Colonic mucosa (tissue), 4 donors: ENCODE results near the gene CEP63. TPM values are rescaled to one million over a fixed set of nuclear protein-coding genes. Genes with fewer than 3 reads are reported as not detected.
"Not testable (repeated sequence)": the region's sequence is repeated elsewhere in the genome, so short reads cannot be mapped to it uniquely, and the experiment has no call there.

ENCODE experiments used
- DNase-seq: peaks from one replicate; pipeline ENCODE4 v3.0.0-alpha.2; 2020
- H3K27ac ChIP-seq: fragments of 200-600 bp; one replicate; pipeline ENCODE4 v1.8.0; 2021
- H3K27me3 ChIP-seq: fragments of 200-600 bp; one replicate; pipeline ENCODE4 v1.8.0; 2021
- H3K36me3 ChIP-seq: fragments of 200-600 bp; one replicate; pipeline ENCODE4 v1.8.0; 2021
- H3K4me1 ChIP-seq: fragments of 200-600 bp; one replicate; pipeline ENCODE4 v1.8.0; 2021; ENCODE audit warnings: mild to moderate bottlenecking
- H3K4me3 ChIP-seq: fragments of 200-600 bp; one replicate; pipeline ENCODE4 v1.8.0; 2021
- H3K9ac ChIP-seq, 2 donors: one replicate each; pipeline ENCODE4 v1.7.0; 2013; ENCODE audit warnings: control low read depth in 2 of 2, low read depth in 2 of 2, low read length in 2 of 2
- H3K9me3 ChIP-seq: fragments of 200-600 bp; one replicate; pipeline ENCODE4 v1.8.0; 2021
- intact Hi-C: fragments of 100-400 bp; cut with DNase I; formaldehyde crosslinking; loops from one replicate; pipeline ENCODE4 v1.14.1; 2022
- total RNA-seq, 2 donors: library from RNA; stranded (reverse); fragmentation: NEBNext Ultra II Directional in 1 of 2; extraction: Animal tissue kit (Norgen Biotek cat#: 25700) in 1 of 2; gene quantifications; one replicate each; pipeline ENCODE4 v1.2.1, GENCODE V29; 2021
- TF ChIP-seq, protein P1 (sequence below): fragments of 200-600 bp; IDR thresholded peaks from one replicate; pipeline ENCODE4 v1.8.0; 2022; ENCODE audit warnings: antibody characterized with exemption, mild to moderate bottlenecking
- donor health status: healthy.
- donor health status: DM: no; HTN: no; CAD: no.
- donor health status: DM: no; HTN: no; CAD: no.

Gene CEP63
- total RNA-seq, 2 donors from 2014 or later: 16.9 to 19.6 TPM

DNA sequence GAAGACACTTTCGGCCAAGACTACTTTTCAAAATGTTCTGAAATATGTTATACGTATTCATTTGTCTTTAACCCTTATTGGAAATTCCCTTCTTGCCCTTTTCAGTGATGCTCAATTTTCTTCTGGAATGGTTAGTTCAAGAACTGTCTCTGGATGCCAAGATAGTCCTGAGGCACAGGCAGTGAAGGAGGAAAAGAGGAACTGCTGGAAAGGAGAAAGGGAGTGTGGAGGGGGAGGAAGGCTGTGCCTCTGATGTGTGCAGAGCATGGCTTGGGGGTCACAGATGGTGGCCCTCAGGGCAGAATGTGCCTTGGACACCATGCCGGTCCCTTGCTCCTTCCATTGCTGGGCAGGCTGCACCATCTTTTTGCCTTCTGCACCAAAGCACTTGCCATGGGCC is 73.7 kb downstream of the CEP63 start:
- TF ChIP-seq, protein P1, sequence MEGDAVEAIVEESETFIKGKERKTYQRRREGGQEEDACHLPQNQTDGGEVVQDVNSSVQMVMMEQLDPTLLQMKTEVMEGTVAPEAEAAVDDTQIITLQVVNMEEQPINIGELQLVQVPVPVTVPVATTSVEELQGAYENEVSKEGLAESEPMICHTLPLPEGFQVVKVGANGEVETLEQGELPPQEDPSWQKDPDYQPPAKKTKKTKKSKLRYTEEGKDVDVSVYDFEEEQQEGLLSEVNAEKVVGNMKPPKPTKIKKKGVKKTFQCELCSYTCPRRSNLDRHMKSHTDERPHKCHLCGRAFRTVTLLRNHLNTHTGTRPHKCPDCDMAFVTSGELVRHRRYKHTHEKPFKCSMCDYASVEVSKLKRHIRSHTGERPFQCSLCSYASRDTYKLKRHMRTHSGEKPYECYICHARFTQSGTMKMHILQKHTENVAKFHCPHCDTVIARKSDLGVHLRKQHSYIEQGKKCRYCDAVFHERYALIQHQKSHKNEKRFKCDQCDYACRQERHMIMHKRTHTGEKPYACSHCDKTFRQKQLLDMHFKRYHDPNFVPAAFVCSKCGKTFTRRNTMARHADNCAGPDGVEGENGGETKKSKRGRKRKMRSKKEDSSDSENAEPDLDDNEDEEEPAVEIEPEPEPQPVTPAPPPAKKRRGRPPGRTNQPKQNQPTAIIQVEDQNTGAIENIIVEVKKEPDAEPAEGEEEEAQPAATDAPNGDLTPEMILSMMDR: no peak
- H3K9me3 ChIP-seq: no peaks in the 10 kb centered on the region
- no peaks in the 10 kb centered on the region for H3K4me1 ChIP-seq
- intact Hi-C loops: no loop called here
- no peak for DNase-seq
- no peak overlapping the region for H3K27ac ChIP-seq
- H3K4me3 ChIP-seq: no peak overlapping the region
- no peaks in the 10 kb centered on the region for H3K36me3 ChIP-seq
- no peak overlapping the region for H3K9ac ChIP-seq
- H3K27me3 ChIP-seq: no peaks in the 10 kb centered on the region

DNA sequence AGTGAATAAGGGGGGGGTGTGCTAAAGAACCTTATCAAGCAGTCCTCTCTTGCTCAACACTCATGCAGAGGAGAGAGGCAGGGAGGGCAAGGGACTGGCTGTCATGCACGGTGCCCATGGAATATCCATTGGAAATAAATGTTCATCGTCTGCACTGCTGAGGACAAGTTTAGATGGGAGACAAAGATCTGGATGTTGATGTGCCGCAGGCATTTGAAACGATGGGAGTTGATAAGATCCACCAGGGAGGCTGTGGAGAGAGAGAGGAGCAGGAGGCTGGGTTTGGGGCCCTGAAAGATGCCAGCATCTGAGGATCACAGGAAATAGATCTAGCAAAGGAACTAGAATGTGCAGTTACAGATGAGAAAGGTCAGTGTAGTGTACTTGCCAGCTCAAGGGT is 76.2 kb downstream of the CEP63 start:
- intact Hi-C loops: no loop called here
- H3K27ac ChIP-seq: no peak overlapping the region
- H3K9ac ChIP-seq: no peak overlapping the region
- no peaks in the 10 kb centered on the region for H3K4me1 ChIP-seq
- no peak for DNase-seq
- H3K36me3 ChIP-seq: no peaks in the 10 kb centered on the region
- no peaks in the 10 kb centered on the region for H3K27me3 ChIP-seq
- TF ChIP-seq, protein P1: no peak
- H3K9me3 ChIP-seq: no peaks in the 10 kb centered on the region
- H3K4me3 ChIP-seq: no peak overlapping the region

DNA sequence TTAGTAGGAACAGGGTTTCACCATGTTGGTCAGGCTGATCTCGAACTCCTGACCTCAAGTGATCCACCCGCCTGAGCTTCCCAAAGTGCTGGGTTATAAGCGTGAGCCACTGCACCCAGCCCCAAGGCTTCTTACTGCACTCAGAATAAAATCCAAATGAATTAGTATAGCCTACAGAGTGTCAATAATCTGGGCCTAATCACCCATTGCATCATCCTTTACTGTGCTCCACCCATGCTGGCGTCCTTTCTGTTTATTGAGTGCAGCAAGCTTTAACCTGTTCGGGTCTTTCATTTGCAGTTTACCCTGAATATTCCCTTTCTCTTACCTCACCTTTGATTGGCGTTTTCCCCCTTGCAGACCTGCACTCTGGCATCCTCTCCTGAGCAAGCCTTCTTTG is 77.7 kb downstream of the CEP63 start:
- no peaks in the 10 kb centered on the region for H3K9me3 ChIP-seq
- TF ChIP-seq, protein P1: no peak
- DNase-seq: peak; percentile 34
- H3K27ac ChIP-seq: no peak overlapping the region
- H3K4me3 ChIP-seq: no peak overlapping the region
- no peaks in the 10 kb centered on the region for H3K27me3 ChIP-seq
- H3K4me1 ChIP-seq: no peaks in the 10 kb centered on the region
- no peaks in the 10 kb centered on the region for H3K36me3 ChIP-seq
- no peak overlapping the region for H3K9ac ChIP-seq
- intact Hi-C loops: no loop called here

DNA sequence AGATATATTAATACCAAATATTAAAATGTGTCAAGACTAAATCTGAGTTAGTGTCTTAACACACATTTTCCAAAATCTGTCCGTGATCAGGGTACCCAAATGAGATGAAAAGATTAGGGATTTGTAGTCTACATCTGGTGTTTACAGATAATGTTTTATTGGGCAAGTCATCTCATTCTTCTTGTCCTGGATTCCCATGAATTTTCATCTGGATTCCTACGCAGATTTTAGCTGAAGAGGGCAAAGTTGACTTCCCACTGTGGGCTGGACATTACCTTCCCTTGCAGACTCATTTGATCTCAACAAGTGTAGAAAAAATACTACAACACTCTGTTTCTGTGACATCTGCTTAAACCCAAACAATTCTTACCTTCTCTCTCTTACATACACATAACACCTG is 79.1 kb downstream of the CEP63 start:
- H3K4me1 ChIP-seq: no peaks in the 10 kb centered on the region
- H3K27ac ChIP-seq: no peak overlapping the region
- no peak overlapping the region for H3K9ac ChIP-seq
- intact Hi-C loops: no loop called here
- H3K36me3 ChIP-seq: no peaks in the 10 kb centered on the region
- no peaks in the 10 kb centered on the region for H3K9me3 ChIP-seq
- no peak for DNase-seq
- TF ChIP-seq, protein P1: no peak
- no peak overlapping the region for H3K4me3 ChIP-seq
- no peaks in the 10 kb centered on the region for H3K27me3 ChIP-seq

DNA sequence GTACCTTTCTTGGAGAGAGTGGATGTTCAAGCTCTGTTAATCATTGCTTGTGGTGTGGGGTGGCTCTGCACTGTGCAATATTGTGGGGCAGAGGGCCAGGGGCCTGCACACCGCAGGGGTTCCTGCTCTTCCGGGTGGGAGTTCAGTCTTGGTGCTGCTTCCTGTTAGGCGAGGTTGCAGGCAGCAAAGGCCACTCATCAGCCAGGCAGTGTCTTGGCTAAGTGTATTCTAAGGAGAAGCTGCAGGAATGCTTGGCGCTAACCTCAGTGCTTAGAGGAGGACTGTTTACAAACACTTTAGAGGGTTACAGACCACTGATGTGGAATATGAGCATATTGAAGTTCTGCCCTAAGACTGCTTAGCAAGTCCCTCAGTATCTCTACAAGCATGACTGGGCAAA is 81.7 kb downstream of the CEP63 start:
- no peak overlapping the region for H3K4me3 ChIP-seq
- no peak overlapping the region for H3K27ac ChIP-seq
- TF ChIP-seq, protein P1: no peak
- no peaks in the 10 kb centered on the region for H3K36me3 ChIP-seq
- intact Hi-C loops: no loop called here
- H3K9ac ChIP-seq: no peak overlapping the region
- no peaks in the 10 kb centered on the region for H3K9me3 ChIP-seq
- no peaks in the 10 kb centered on the region for H3K4me1 ChIP-seq
- DNase-seq: no peak
- no peaks in the 10 kb centered on the region for H3K27me3 ChIP-seq

DNA sequence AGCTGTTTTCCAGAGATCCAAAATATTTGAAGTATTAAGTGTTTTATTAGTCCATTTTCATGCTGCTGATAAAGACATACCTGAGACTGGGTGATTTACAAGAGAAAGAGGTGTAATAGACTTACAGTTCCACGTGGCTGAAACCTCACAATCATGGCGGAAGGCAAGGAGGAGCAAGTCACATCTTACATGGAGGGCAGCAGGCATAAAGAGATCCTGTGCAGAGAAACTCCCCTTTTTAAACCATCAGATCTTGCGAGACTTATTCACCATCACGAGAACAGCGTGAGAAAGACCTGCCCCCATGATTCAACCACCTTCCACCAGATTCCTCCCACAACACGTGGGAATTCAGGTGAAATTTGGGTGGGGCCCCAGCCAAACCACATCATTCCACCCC is 82.9 kb downstream of the CEP63 start:
- TF ChIP-seq, protein P1: no peak
- no peak for DNase-seq
- intact Hi-C loops: no loop called here
- H3K27me3 ChIP-seq: no peaks in the 10 kb centered on the region
- H3K4me1 ChIP-seq: no peaks in the 10 kb centered on the region
- H3K9me3 ChIP-seq: no peaks in the 10 kb centered on the region
- no peak overlapping the region for H3K4me3 ChIP-seq
- no peak overlapping the region for H3K9ac ChIP-seq
- no peaks in the 10 kb centered on the region for H3K36me3 ChIP-seq
- H3K27ac ChIP-seq: no peak overlapping the region

DNA sequence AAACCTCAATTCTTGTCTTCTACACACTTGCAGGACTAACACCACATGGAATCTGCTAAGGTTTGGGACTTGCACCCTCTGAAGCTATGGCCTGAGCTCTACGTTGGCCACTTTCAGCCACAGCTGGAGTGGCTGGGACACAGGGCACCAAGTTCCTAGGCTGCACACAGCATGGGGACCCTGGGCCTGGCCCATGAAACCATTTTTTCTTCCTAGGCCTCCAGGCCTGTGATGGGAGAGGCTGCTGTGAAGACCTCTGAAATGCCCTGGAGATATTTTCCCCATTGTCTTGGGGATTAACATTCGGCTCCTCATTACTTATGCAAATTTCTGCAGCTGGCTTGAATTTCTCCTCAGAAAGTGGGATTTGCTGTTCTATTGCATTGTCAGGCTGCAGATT is 84.0 kb downstream of the CEP63 start:
- DNase-seq, H3K4me3 ChIP-seq, H3K9ac ChIP-seq, H3K36me3 ChIP-seq, H3K27me3 ChIP-seq, H3K4me1 ChIP-seq, H3K27ac ChIP-seq, H3K9me3 ChIP-seq, intact Hi-C loops: not testable (repeated sequence)
